Measurements from ENCODE around the gene SPAG6.
"Not testable (repeated sequence)": the region's sequence is repeated elsewhere in the genome, so short reads cannot be mapped to it uniquely, and the experiment has no call there.

The SPAG6 gene

GRCh38 chr10:22356324-22356873 lies 11.1 kb downstream of the SPAG6 start:
- TF ChIP-seq CTCF (IDR thresholded peaks at IDR 0.05; ENCODE audit: low read length, missing control alignments) = no peak
- H3K4me3 ChIP-seq (replicated peaks; ENCODE audit: low read depth, low read length) = no peak overlapping the region
- no peak for DNase-seq (ENCODE audit: low read depth)

- not testable (repeated sequence) for DNase-seq (ENCODE audit: low read depth); H3K4me3 ChIP-seq (replicated peaks; ENCODE audit: low read depth, low read length)
These were observed 12.5 kb downstream of the SPAG6 start for GRCh38 chr10:22357770-22358169.

- TF ChIP-seq CTCF (IDR thresholded peaks at IDR 0.05; ENCODE audit: low read length, missing control alignments) = no peak
- H3K4me3 ChIP-seq (replicated peaks; ENCODE audit: low read depth, low read length) = no peak overlapping the region
- DNase-seq (ENCODE audit: low read depth) = no peak
These were observed 18.0 kb downstream of the SPAG6 start for GRCh38 chr10:22363305-22363704.

- no peak for DNase-seq (ENCODE audit: low read depth)
- no peak overlapping the region for H3K4me3 ChIP-seq (replicated peaks; ENCODE audit: low read depth, low read length)
- no peak for TF ChIP-seq CTCF (IDR thresholded peaks at IDR 0.05; ENCODE audit: low read length, missing control alignments)
These were observed 19.3 kb downstream of the SPAG6 start for GRCh38 chr10:22364407-22365140.

- no peak for DNase-seq (ENCODE audit: low read depth)
- no peak for TF ChIP-seq CTCF (IDR thresholded peaks at IDR 0.05; ENCODE audit: low read length, missing control alignments)
- H3K4me3 ChIP-seq (replicated peaks; ENCODE audit: low read depth, low read length) = no peak overlapping the region
These were observed 19.9 kb downstream of the SPAG6 start for GRCh38 chr10:22365233-22365632.

GRCh38 chr10:22365644-22366434 lies 20.5 kb downstream of the SPAG6 start:
- TF ChIP-seq CTCF (IDR thresholded peaks at IDR 0.05; ENCODE audit: low read length, missing control alignments) = no peak
- no peak overlapping the region for H3K4me3 ChIP-seq (replicated peaks; ENCODE audit: low read depth, low read length)
- DNase-seq (ENCODE audit: low read depth) = no peak

- no peak for DNase-seq (ENCODE audit: low read depth)
- H3K4me3 ChIP-seq (replicated peaks; ENCODE audit: low read depth, low read length) = no peak overlapping the region
- TF ChIP-seq CTCF (IDR thresholded peaks at IDR 0.05; ENCODE audit: low read length, missing control alignments) = no peak
These were observed 21.1 kb downstream of the SPAG6 start for GRCh38 chr10:22366435-22366703.

Data from fibroblast of pulmonary artery (primary cell).